SK-N-MC (cell line): Measurements from ENCODE around the gene ZNF787.

ENCODE experiments used
- EZH2 ChIP-seq: fragments of 200-600 bp; sonication (generic); IDR thresholded peaks from one replicate; pipeline ENCODE4 v1.6.1; 2017; ENCODE audit warnings: antibody characterized with exemption
- POLR2AphosphoS5 ChIP-seq: IDR thresholded peaks from 2 replicates; pipeline ENCODE4 v1.6.1; 2012; ENCODE audit warnings: mild to moderate bottlenecking, low read depth, low read length, borderline replicate concordance

DNA sequence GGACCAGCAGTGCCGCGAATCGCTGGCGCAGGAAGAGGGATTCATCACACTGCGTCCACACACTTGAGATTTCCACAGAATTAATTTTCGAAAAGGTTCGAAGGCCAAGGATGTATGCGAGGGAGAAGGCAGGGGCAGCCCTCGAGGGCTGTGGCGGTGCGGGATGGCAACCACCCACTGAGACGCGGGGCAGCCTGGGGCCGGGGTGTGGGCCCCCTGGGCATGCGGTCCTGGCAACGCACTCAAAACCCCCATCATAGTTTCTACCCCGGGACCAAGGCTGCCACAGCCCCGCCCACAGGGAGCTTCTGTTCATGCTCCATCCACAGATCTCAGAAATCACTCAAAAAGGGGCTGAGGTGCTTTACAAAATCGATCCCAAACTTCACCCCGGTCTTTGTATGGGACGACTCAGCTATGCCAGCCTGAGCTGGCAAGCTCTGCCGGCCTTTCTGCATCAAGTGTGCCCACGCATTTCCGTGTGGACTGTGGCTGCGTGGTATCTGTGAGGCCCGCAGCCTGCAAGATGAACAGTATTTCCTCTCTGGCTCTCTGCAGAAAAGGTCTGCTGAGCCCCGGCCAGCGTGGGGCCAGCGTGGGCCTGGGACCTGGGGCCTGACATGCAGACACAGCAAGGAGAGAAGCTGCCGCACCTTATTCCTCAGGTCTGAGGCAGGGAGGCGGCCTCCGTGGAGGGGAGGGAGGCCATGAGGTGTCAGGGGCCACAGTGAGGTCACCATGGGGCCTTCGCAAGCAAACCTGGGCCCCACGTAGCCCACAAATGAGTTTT, 19.2 kb downstream of the ZNF787 start:
- no peak for TF ChIP-seq EZH2
- no peak for TF ChIP-seq POLR2AphosphoS5
